RWPE1 (cell line): ENCODE results near the gene UTS2B.

Experiments
- CTCF ChIA-PET: fragments of 350-600 bp; sonication (Branson Sonifier 250); formaldehyde crosslinking; extraction: SDS; loops from one replicate; lab custom pipeline; 2021; lab: Yijun Ruan, JAX
- POLR2A ChIA-PET: fragments of 400-600 bp; formaldehyde crosslinking; extraction: SDS; loops from one replicate; lab custom pipeline; 2020; ENCODE audit warnings: antibody characterized with exemption; ENCODE audit not compliant: low non-redundant PET; lab: Yijun Ruan, JAX
- DNase-seq: peaks from one replicate; pipeline ENCODE4 v3.0.0; 2012; ENCODE audit warnings: low spot score
- H3K27ac ChIP-seq: fragments of 450-650 bp; 2 replicates; pipeline ENCODE4 v1.5.1; 2017
- TF ChIP-seq, protein P1 (sequence below): fragments of 450-650 bp; conservative IDR thresholded peaks from 2 replicates; pipeline ENCODE4 v1.5.1; 2017; ENCODE audit warnings: low read depth, mild to moderate bottlenecking

The UTS2B gene

GRCh38 chr3:191362037-191362436 lies 31.7 kb upstream of the UTS2B start:
- H3K27ac ChIP-seq, result no peak overlapping the region
- ChIA-PET CTCF (no interaction called here), POLR2A (no interaction called here)
- no peak for DNase-seq
- TF ChIP-seq, protein P1, sequence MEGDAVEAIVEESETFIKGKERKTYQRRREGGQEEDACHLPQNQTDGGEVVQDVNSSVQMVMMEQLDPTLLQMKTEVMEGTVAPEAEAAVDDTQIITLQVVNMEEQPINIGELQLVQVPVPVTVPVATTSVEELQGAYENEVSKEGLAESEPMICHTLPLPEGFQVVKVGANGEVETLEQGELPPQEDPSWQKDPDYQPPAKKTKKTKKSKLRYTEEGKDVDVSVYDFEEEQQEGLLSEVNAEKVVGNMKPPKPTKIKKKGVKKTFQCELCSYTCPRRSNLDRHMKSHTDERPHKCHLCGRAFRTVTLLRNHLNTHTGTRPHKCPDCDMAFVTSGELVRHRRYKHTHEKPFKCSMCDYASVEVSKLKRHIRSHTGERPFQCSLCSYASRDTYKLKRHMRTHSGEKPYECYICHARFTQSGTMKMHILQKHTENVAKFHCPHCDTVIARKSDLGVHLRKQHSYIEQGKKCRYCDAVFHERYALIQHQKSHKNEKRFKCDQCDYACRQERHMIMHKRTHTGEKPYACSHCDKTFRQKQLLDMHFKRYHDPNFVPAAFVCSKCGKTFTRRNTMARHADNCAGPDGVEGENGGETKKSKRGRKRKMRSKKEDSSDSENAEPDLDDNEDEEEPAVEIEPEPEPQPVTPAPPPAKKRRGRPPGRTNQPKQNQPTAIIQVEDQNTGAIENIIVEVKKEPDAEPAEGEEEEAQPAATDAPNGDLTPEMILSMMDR, result no peak

GRCh38 chr3:191361456-191361855 lies 31.1 kb upstream of the UTS2B start:
- H3K27ac ChIP-seq, result no peak overlapping the region
- no peak for DNase-seq
- TF ChIP-seq, protein P1, result no peak
- CTCF ChIA-PET, result no interaction called here
- POLR2A ChIA-PET, result no interaction called here

DNA sequence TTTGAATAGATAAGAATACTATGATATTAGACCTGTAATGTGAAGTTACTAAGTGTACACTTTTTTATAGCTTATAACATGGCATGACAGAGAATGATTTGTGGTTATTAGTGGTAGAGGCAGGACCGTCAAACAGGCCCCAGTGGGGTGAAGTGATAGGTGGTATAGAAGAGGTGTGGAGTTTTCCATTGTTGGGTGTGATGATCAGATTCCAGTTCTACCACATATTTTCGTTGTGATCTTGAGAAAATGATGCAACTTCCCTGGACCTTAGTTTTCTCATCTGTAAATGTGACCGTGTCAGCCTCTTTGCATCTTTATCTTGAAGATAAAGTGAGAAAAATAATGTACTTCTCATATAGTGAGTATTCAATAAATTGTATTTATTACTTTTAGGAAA lies 30.3 kb upstream of the UTS2B start:
- DNase-seq, result peak; percentile 48
- TF ChIP-seq, protein P1, result no peak
- no peak overlapping the region for H3K27ac ChIP-seq
- ChIA-PET CTCF (no interaction called here), POLR2A (no interaction called here)

DNA sequence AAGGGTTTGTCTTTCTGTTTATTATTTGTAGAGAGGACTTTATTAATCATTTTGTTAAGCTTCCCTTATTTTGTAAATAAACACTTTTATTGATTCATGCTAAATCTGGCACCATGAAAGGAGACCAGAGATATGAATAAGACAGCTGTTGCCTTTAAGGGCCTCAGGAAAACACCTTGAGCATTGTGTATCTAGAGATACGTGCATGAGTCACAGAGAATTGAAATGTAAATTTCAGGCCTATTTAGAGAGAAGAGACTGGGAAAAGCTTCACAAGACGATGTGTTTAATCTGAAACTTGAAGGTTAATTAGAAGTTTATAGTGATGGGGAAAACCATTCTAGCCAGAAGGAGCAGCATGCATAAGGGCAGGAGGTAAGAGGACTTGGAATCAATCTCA lies 28.6 kb upstream of the UTS2B start:
- H3K27ac ChIP-seq, result no peak overlapping the region
- POLR2A ChIA-PET, result no interaction called here
- no peak for DNase-seq
- CTCF ChIA-PET, result interaction anchor here (0.6 kb wide), 1 partner anchor 9 kb away, joined by 3 read pairs; no protein-coding TSS in a partner anchor
- TF ChIP-seq, protein P1, result no peak

DNA sequence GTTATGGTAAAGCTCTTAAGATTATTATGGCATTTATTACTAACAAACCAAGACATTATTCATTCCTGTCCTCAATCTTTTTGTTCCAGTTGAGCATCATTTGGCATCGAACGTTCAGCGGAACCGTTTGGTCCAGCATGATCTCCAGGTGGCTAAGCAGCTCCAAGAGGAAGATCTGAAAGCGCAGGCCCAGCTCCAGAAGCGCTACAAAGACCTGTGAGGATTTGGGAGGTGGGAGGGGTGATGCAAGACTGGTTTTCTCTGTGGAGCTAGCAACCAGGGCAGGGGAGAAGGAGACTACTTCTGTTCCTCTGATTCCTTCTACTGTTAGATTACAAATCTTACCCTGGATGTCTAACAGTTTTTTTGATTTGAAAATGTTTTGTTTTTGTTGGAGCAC lies 27.6 kb upstream of the UTS2B start:
- DNase-seq, result no peak
- TF ChIP-seq, protein P1, result no peak
- POLR2A ChIA-PET, result no interaction called here
- CTCF ChIA-PET, result interaction anchor here (0.8 kb wide), 1 partner anchor 113 kb away, joined by 3 read pairs; no protein-coding TSS in a partner anchor
- peak overlapping the region; percentile 46; the same call in 1 of the 2 replicates for H3K27ac ChIP-seq

- TF ChIP-seq, protein P1, result no peak
- no peak overlapping the region; the same call in 1 of the 2 replicates for H3K27ac ChIP-seq
- POLR2A ChIA-PET, result no interaction called here
- CTCF ChIA-PET, result interaction anchor here (1.5 kb wide), 1 partner anchor 116 kb away, joined by 4 read pairs; no protein-coding TSS in a partner anchor
- DNase-seq, result peak; percentile 61
These were observed 26.5 kb upstream of the UTS2B start for GRCh38 chr3:191356631-191357439.
